Activated naive CD4-positive, alpha-beta T cell treated with anti-CD3 and anti-CD28 coated beads, Interleukin-2, amount 50 U/mL, for 72 hours (primary cell): ENCODE data around the gene NEK5. TPM values are rescaled to one million over a fixed set of nuclear protein-coding genes. Genes with fewer than 3 reads are reported as not detected.

Experiments
- ATAC-seq, 2 donors: fragments of 150-1000 bp; cut with Tn5 transposase; 2 replicates each; pipeline ENCODE4 v1.10.0; 2021; ENCODE audit warnings: mild to moderate bottlenecking in 2 of 2, moderate library complexity in 2 of 2
- DNase-seq, 2 donors: peaks; one replicate each; pipeline ENCODE4 v3.0.0; 2021 to 2022; ENCODE audit warnings: low spot score in 2 of 2
- H3K27ac Mint-ChIP-seq, 2 donors: one replicate each; pipeline ENCODE4 v1.8.0; 2022; ENCODE audit warnings: mild to moderate bottlenecking in 2 of 2, mixed read lengths in 2 of 2
- H3K36me3 Mint-ChIP-seq, 2 donors: one replicate each; pipeline ENCODE4 v1.8.0; 2022; ENCODE audit warnings: mixed read lengths in 2 of 2
- H3K9me3 Mint-ChIP-seq, 2 donors: one replicate each; pipeline ENCODE4 v1.8.0; 2022; ENCODE audit warnings: mixed read lengths in 2 of 2
- total RNA-seq, 2 donors: library from RNA; stranded (reverse); gene quantifications; one replicate each; pipeline ENCODE4 v1.2.3, GENCODE V29; 2022

Gene NEK5
- total RNA-seq, 2 donors from 2014 or later, result 0.14 TPM; not detected in 1

DNA sequence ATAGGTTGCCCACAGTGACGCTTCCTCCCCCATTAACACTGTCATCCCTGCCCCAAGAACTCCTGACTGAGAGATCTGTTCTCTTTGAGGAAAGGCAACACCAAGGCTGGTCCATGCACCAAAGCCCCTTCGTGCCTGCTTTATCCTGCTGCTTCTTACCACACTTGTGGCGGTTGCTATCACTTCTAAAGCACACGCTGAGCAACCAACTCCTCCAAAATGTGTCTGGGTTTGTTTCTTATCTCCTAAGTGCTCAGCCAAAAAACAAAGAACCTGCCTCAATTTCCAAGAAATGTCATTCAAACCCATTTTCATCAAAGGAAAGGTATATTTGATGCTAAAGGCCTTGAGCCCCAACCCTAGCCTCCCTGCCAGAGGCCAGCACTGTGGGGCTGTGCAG, 132.2 kb downstream of the NEK5 start:
- Mint-ChIP-seq H3K36me3 (no peaks in the 10 kb centered on the region), H3K9me3 (no peaks in the 10 kb centered on the region), H3K27ac (no peak overlapping the region)
- ATAC-seq, result no peak
- DNase-seq, result no peak

DNA sequence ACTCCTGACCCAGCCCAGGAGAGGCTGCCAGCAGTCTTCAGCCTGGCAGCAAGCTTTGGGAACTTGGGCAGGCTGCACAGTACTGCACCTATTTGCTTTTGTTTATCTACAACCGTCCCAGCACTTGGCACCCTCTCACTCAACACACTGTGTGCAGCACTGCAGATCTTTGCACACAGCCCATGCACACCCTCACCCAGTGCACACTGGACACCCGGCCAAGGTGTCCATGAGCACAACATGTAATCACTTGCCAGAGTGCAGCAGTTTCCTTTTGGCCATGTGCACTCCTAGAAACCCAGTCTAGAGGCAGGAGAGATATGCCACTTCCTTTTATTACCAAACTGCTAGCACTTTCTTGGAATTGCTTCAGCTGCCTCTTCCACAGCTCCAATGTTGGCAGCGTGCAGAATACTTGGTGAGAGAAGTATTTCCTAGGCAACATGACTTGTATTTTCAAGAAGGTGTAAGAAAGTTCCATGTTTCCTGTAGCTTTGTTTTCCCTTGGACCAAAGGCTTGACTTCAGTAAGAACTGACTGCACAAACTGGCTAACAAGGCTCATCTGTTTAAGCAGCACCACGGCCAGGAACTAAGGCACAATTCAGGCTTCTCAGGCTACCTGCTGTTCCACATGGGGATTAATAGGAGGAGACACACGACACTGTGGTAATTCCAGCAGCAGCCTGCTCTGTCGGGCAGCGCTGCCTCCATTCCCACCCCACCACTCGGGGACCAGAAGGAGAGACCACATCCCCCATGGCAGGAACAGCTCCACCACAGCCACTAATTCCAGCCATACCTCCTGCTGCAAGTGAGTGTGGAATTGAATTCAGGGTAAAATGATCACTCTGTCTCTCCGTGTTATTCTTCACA, 133.0 kb downstream of the NEK5 start:
- Mint-ChIP-seq H3K9me3 (no peaks in the 10 kb centered on the region), H3K27ac (no peak overlapping the region), H3K36me3 (no peaks in the 10 kb centered on the region)
- DNase-seq (no peak), ATAC-seq (no peak)

DNA sequence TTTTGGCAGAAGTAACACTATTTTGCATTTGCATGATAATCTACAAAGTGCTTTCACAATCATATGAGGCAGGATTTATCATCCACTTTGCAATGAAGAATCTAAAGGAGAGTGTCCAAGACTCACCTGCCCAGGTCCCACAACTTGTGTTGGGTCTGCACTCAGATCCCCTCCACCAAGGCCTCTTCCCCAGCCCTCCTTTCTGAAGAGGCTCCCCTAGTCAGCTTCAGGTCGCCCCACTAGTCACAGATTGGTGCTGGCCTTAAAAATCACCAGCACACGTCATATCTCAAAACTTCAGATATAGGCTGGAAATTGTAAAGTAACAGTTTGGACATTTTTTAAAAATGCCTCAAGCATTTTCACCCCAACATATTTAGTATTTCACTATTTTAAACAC, 135.2 kb downstream of the NEK5 start:
- DNase-seq, result no peak
- H3K9me3 Mint-ChIP-seq, result no peaks in the 10 kb centered on the region
- H3K27ac Mint-ChIP-seq, result no peak overlapping the region
- ATAC-seq, result no peak
- no peaks in the 10 kb centered on the region for H3K36me3 Mint-ChIP-seq

DNA sequence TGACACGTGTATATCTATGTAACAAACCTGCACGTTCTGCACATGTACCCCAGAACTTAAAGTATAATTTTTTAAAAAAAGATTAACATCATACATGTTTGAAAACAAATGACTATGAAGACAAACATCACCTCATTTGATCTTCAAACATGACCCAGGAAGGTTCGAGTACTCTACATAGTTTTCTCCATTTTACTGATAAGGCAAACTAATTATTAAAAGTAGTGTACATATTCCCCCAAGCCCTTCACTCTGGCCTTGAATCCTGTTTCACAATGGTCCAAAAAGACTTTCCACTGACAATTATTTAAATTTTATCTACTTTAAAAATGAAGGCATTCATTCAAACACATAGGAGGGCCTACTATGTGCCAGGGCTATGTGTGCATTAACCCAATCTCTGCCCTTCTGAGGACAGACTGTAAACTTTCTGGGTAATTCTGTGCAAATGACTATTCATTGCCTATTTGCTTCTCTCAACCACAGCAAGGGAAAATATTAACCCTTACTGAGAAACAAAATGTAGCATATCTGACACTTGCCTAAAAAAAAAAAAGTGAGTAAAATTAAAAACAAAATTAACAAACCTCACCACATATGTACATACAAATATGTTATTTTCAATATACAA, 139.8 kb downstream of the NEK5 start:
- Mint-ChIP-seq H3K9me3 (peaks cover 3% of the 10 kb centered on the region in 2 donors), H3K27ac (no peak overlapping the region), H3K36me3 (peaks cover 0 to 3% of the 10 kb centered on the region in 2 donors)
- DNase-seq (no peak), ATAC-seq (no peak)

Other genes starting within 250 kb of the NEK5 start
- 1 to 10 TPM in 1 of 2 donors, under 1 TPM in 1; 0.96 to 1.1 TPM for gene ATP7B, start 117.6 kb downstream of the NEK5 start, total RNA-seq
- gene ALG11, start 116.7 kb downstream of the NEK5 start, total RNA-seq, result 10 to 100 TPM; 17.0 to 22.6 TPM
- 1 to 10 TPM; 6.8 to 6.9 TPM for gene UTP14C, start 104.4 kb downstream of the NEK5 start, total RNA-seq
- gene NEK3, start 30.5 kb upstream of the NEK5 start, total RNA-seq, result 1 to 10 TPM in 1 of 2 donors, under 1 TPM in 1; 0.18 to 6.2 TPM